Breast epithelium (tissue), 3 donors: ENCODE measurements around the gene KRT35.

Experiments used
- POLR2A ChIP-seq: fragments of 450-650 bp; IDR thresholded peaks from one replicate; pipeline ENCODE4 v1.6.1; 2016; ENCODE audit warnings: antibody characterized with exemption, mild to moderate bottlenecking, moderate library complexity
- TF ChIP-seq, protein P1 (sequence below), 3 donors: fragments of 450-650 bp; IDR thresholded peaks; one replicate each; pipeline ENCODE4 v1.5.1; 2016 to 2017; ENCODE audit warnings: antibody characterized with exemption in 3 of 3, mild to moderate bottlenecking in 3 of 3, moderate library complexity in 3 of 3

- TF ChIP-seq, protein P1, sequence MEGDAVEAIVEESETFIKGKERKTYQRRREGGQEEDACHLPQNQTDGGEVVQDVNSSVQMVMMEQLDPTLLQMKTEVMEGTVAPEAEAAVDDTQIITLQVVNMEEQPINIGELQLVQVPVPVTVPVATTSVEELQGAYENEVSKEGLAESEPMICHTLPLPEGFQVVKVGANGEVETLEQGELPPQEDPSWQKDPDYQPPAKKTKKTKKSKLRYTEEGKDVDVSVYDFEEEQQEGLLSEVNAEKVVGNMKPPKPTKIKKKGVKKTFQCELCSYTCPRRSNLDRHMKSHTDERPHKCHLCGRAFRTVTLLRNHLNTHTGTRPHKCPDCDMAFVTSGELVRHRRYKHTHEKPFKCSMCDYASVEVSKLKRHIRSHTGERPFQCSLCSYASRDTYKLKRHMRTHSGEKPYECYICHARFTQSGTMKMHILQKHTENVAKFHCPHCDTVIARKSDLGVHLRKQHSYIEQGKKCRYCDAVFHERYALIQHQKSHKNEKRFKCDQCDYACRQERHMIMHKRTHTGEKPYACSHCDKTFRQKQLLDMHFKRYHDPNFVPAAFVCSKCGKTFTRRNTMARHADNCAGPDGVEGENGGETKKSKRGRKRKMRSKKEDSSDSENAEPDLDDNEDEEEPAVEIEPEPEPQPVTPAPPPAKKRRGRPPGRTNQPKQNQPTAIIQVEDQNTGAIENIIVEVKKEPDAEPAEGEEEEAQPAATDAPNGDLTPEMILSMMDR (IDR thresholded peaks at IDR 0.05): no peak
- no peak for TF ChIP-seq POLR2A
Measured at GRCh38 chr17:41519501-41520224, 38.7 kb upstream of the KRT35 start.
